HG03442 (cell line): ENCODE measurements around the gene TRIM7.
"Not testable (repeated sequence)": the region's sequence is repeated elsewhere in the genome, so short reads cannot be mapped to it uniquely, and the experiment has no call there.

Experiments used
- ATAC-seq: cut with Tn5 transposase; IDR thresholded peaks from one replicate; pipeline ENCODE4 v1.9.1; 2021; ENCODE audit warnings: mild to moderate bottlenecking, moderate library complexity; ENCODE audit not compliant: unreplicated experiment

The TRIM7 gene

DNA sequence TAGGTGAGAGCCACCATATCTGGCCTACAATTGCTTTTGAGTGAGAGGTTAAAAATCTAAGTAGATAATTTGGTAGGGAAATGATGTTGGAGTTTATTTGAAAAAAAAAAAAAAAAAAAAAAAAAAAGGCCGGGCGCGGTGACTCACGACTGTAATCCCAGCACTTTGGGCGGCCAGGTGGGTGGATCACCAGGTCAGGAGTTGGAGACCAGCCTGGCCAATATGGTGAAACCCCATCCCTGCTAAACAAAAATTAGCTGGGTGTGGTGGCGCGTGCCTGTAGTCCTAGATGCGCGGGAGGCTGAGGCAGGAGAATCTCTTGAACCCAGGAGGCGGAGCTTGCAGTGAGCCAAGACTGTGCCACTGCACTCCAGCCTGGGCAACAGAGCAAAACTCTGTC, 9.3 kb upstream of the TRIM7 start:
- ATAC-seq = not testable (repeated sequence)

DNA sequence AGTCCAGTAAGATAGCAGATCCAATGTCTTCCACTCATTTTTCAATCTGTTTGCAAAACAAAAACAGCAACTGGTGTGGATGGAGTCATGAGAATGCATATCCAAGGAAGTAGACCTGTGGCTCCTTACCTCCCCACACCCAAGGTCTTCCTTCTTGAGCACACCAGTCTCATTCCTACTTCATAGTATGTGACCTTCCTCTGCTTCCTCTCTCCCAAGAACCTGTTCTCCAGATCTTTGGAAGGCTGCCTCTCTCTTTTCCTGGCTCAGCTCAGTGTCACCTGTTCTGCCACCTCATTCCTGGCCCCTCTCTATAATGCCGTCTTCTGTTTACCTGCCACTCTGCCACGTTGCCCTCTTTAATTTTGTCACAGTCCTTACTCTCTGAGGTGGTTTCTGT, 7.9 kb upstream of the TRIM7 start:
- ATAC-seq = no peak

DNA sequence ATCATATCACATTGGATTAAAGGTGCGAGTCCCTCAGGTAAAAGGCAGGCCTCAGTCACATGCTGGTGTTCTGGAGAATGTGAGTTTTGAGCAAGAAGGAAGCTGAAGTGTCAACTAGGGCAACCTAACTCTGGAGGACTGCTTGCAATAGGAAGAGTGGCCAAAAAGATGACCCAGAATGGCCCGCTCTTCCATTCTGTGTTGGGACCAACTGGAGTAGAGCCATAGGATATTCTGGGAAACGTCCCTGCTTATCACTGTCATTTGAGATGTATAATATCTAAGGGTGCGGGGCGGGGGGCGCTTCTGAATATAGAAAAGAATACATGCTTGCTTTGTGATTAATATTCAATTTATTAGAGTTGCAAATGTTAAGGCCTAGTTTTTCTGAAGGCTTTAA, 7.1 kb upstream of the TRIM7 start:
- no peak for ATAC-seq

DNA sequence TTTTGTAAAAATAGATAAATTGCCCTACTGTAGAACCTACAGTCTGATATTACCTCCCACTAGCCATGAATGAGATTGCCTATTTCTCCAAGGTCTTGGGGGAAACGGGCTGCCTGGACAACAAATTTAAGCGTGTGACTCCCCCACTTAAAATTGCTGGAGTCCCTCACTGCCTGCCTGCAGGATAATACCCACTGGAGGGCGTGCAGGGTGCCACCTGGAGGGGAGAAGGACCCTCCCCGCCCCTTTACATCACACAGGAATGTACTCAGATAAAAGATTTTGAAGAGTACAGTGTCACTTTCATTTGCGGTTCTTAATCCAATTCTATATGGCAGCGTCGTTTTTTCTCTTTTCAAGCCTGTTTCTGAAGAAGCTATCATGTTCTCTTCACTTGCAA, 6.2 kb upstream of the TRIM7 start:
- no peak for ATAC-seq

GRCh38 chr5:181210698-181211097, 5.7 kb upstream of the TRIM7 start:
- ATAC-seq = not testable (repeated sequence)

- not testable (repeated sequence) for ATAC-seq
Measured at GRCh38 chr5:181210148-181210547, 5.2 kb upstream of the TRIM7 start.

- ATAC-seq = not testable (repeated sequence)
Measured at GRCh38 chr5:181209006-181209405, 4.0 kb upstream of the TRIM7 start.

GRCh38 chr5:181207960-181208253, 2.9 kb upstream of the TRIM7 start:
- no peak for ATAC-seq

DNA sequence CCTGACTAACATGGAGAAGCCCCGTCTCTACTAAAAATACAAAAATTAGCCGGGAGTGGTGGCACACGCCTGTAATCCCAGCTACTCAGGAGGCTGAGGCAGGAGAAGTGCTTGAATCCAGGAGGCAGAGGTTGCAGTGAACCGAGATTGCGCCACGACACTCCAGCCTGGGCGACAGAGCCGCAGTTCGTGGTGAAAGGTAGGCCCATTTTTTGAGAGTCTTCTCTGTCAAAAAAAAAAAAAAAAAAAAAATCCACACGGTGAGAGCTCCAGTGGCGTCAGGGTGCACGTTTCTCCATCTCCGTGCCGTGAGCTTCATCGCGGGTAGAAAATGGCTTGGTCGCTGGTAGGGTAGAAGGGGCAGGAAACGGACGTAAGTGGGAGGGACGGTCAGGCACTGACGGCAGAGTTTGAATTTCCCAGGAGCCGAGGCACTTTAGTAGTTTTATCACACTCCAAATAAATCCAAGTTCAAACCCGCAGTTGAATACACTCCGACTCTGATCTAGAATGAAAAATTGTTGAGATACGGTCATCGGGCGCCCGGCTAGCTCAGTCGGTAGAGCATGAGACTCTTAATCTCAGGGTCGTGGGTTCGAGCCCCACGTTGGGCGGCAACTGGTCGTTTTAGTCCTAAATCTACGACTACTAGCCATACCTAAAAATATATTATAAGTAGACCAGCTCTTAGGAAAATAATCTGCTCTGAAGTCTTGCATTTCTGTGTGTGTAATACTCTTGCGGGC, 2.4 kb upstream of the TRIM7 start:
- peak; percentile 39 for ATAC-seq

DNA sequence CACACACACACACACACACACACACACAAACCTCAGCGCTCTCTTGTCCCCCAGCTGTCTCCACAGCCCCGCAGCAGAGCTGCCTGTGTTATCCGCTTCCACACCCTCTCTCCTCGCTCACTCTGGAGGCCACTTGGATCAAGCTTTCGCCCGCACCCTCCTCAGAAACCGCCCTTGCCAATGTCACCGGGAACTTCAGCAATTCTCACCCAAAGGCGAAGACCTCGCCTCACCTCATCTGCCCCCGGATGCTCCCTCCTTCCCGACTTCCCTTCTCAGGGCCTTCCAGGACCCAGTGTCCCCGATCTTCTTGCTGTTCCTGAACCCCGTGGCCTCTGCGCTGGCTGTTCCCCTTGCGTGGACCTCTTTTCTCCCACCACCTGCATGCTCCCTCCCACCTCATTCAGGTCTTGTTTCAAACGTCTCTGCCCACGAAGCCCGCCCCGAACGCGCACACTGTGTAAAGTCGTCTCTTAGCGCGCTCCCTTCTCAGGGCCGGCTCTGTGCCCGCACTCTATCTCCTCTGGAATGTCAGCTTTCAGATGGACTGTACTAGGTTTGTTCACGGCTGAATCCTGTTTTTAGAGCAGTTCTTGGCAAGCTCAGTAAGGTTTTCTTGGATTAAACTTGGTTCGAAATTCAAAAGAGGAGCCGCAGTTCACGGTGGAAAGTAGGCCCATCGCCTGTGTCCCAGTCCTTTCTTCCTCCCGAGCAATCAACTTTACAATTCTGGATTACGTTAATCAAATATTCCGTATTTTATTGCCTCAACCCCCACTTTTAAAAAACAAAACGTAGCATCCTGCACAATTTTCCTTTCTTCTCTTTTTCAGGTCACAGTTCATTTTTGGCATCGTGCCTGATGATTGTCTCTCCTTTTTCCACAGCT, 1.0 kb upstream of the TRIM7 start:
- no peak for ATAC-seq

GRCh38 chr5:181204113-181204825, 727 bp downstream of the TRIM7 start:
- no peak for ATAC-seq

DNA sequence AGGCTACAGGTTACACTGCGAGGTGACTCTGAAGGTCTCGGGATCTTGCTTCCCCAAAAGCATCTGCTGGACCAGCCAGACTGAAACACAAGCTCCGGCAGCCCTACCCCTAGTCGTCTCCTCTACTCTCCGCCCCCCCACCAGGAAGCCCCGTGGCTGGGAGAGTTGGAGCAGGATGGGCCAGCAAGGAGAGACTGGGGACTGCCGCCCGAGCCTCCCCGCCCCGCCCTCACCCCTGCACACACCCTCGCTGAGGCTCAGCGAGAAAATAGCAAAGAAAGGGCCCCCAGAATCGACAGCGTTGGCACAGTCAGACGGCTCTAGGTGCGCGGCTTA, 1.3 kb downstream of the TRIM7 start:
- no peak for ATAC-seq

DNA sequence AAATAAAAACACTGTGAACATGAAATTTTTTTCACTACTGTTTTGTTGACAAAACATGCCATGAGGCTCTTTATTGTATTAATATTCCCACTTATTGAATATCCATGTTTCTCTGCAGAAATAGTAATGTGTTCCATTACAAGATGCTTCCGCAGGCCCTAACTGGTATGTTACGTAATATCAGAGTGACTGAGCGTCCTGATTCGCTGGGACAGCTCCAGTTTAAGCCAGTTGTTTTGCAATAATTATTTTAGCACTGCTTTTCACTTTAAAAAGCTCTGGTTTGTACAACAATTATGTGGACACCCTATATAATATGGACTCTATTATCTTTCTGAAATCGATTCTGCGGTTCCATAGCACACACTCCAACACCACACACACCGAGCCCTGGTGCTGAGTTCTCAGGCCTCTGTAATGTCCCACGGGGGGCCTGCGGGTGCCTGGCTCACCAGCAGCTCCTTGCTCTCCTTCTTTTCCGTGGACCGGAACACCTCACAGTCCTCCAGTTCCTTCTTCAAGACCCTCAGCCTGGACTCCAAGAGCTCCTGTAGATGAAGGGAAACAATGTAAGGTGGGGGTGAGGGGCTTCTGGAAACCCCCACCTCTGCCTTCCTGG, 1.8 kb downstream of the TRIM7 start:
- no peak for ATAC-seq

GRCh38 chr5:181200816-181201215, 4.2 kb downstream of the TRIM7 start:
- no peak for ATAC-seq

- ATAC-seq = no peak
Measured at GRCh38 chr5:181199881-181200638, 4.9 kb downstream of the TRIM7 start.

- peak; percentile 80 for ATAC-seq
Measured at GRCh38 chr5:181198905-181199519, 6.0 kb downstream of the TRIM7 start.

GRCh38 chr5:181198106-181198685, 6.8 kb downstream of the TRIM7 start:
- no peak for ATAC-seq

DNA sequence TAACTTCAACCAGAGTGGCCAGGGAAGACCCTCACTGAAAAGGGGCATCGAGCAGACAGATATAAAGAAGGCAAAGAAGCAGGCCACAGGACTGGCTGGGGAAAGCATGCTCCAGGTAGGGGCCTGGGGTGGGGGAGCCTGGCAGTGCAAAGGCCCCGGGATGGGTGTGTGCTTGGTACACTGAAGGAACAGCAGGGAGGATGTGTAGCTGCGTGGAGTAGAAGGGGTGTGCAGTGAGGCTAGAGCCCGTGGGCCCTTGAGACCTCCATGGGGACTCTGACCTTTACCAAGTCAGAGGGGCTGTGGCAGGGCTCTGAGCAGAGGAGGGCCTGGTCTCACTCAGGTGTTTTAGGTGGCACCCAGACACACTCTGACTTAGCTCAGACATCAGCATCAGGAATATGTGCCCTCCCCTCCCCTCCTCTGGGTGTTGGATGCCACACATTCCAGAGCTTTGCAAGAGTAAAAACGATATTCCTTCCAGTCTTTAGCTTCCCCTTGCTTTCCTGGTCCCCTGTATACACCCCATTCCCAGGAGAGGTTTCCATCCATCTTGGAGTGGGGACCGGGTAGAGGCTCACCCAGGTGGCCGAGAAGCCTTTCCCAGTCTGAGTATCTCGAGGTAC, 7.6 kb downstream of the TRIM7 start:
- ATAC-seq = no peak

- ATAC-seq = no peak
Measured at GRCh38 chr5:181195249-181195761, 9.7 kb downstream of the TRIM7 start.
